ENCODE results near the gene HPRT1.

GRCh38 chrX:134481339-134481738 is 21.4 kb downstream of the HPRT1 start:
- TF ChIP-seq POLR2A (IDR thresholded peaks at IDR 0.05; ENCODE audit: low read length) (no peak), GATA1 (IDR thresholded peaks at IDR 0.05; ENCODE audit: low read depth, low read length) (no peak)

Measured in erythroblast (primary cell).